HFFc6 (cell line): ENCODE measurements around the gene PRAMEF2. TPM values are rescaled to one million over a fixed set of nuclear protein-coding genes. Genes with fewer than 3 reads are reported as not detected.
"Not testable (repeated sequence)": the region's sequence is repeated elsewhere in the genome, so short reads cannot be mapped to it uniquely, and the experiment has no call there.

Experiments
- DNase-seq: peaks from one replicate; pipeline ENCODE4 v3.0.0-alpha.2; 2018
- H3K27ac Mint-ChIP-seq: 2 replicates; pipeline ENCODE4 v1.8.0; 2020; ENCODE audit warnings: mild to moderate bottlenecking, mixed read lengths
- H3K27me3 Mint-ChIP-seq: 2 replicates; pipeline ENCODE4 v1.8.0; 2021; ENCODE audit warnings: mild to moderate bottlenecking, moderate library complexity, mixed read lengths; ENCODE audit not compliant: insufficient read depth
- H3K36me3 Mint-ChIP-seq: 2 replicates; pipeline ENCODE4 v1.8.0; 2021; ENCODE audit warnings: low read depth, mixed read lengths
- H3K4me1 Mint-ChIP-seq: 2 replicates; pipeline ENCODE4 v1.8.0; 2020; ENCODE audit warnings: low read depth, mixed read lengths
- H3K4me3 Mint-ChIP-seq: 2 replicates; pipeline ENCODE4 v1.8.0; 2020; ENCODE audit warnings: mild to moderate bottlenecking, moderate library complexity, mixed read lengths
- H3K9me3 Mint-ChIP-seq: 2 replicates; pipeline ENCODE4 v1.8.0; 2020; ENCODE audit warnings: mild to moderate bottlenecking, mixed read lengths
- CTCF ChIP-seq: fragments of 200-600 bp; sonication (generic); IDR thresholded peaks from 2 replicates; pipeline ENCODE4 v1.5.0; 2021; ENCODE audit warnings: antibody characterized with exemption, mild to moderate bottlenecking
- long read RNA-seq: library from polyadenylated mRNA; unstranded; transcript quantifications from one replicate; pipeline ENCODE4 v2.0.0, GENCODE V29; 2019
- total RNA-seq, 6 experiments: library from RNA; stranded (reverse); fragmentation: NEBNext Ultra II Directional; extraction: Animal tissue kit (Norgen Biotek cat#: 25700); gene quantifications; 2 replicates in 1 of 6; 3 replicates in 5 of 6; pipeline ENCODE4 v1.2.3, GENCODE V29; 2021

PRAMEF2 gene, protein sequence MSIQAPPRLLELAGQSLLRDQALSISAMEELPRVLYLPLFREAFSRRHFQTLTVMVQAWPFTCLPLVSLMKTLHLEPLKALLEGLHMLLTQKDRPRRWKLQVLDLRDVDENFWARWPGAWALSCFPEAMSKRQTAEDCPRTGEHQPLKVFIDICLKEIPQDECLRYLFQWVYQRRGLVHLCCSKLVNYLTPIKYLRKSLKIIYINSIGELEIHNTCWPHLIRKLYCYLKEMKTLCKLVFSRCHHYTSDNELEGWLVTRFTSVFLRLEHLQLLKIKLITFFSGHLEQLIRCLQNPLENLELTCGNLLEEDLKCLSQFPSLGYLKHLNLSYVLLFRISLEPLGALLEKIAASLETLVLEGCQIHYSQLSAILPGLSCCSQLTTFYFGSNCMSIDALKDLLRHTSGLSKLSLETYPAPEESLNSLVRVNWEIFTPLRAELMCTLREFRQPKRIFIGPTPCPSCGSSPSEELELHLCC
- total RNA-seq: not detected
- long read RNA-seq: 0 reads

- H3K27ac Mint-ChIP-seq, DNase-seq, H3K27me3 Mint-ChIP-seq, H3K36me3 Mint-ChIP-seq, H3K4me3 Mint-ChIP-seq, H3K4me1 Mint-ChIP-seq: not testable (repeated sequence)
- H3K9me3 Mint-ChIP-seq: peaks cover 29% of the 10 kb centered on the region
These were observed at the start of gene PRAMEF2 for GRCh38 chr1:12856786-12857185. PRAMEF2 (plus strand) TSS chr1:12857086; CDS start chr1:12859010, 1,924 bp downstream.

DNA sequence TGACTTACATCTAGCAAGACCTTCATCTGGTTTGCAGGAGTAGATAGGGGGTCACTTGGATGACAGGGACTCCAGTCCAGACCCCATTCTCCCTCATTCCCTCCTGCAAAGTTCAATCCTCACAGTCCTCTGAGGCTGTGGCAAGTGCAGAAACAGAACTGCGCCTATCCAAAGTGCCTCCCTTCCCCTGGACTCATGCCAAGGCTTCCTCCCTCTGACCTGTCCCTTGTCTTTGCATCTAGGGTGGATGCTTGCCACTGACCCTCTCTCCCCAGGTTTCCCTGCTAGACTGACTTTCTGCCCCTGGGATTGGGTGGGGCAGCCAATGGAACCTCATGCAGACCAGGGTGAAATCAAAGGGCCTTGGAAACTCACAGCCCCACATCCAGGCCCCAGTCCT, 47.0 kb upstream of the PRAMEF2 start:
- H3K9me3 Mint-ChIP-seq: peaks cover 72% of the 10 kb centered on the region

GRCh38 chr1:12810691-12811408, 46.0 kb upstream of the PRAMEF2 start:
- peaks cover 2% of the 10 kb centered on the region; the same call in 1 of the 2 replicates for H3K27me3 Mint-ChIP-seq
- no peaks in the 10 kb centered on the region for H3K4me1 Mint-ChIP-seq
- H3K36me3 Mint-ChIP-seq: no peaks in the 10 kb centered on the region
- no peak for TF ChIP-seq CTCF
- no peak overlapping the region for H3K27ac Mint-ChIP-seq
- peaks cover 69% of the 10 kb centered on the region for H3K9me3 Mint-ChIP-seq
- no peak overlapping the region for H3K4me3 Mint-ChIP-seq
- DNase-seq: no peak

More for the DNA sequence above, 47.0 kb upstream of the PRAMEF2 start:
- Mint-ChIP-seq H3K4me1 (no peaks in the 10 kb centered on the region), H3K27ac (no peak overlapping the region), H3K36me3 (no peaks in the 10 kb centered on the region), H3K4me3 (no peak overlapping the region), H3K27me3 (peaks cover 2% of the 10 kb centered on the region; the same call in 1 of the 2 replicates)
- TF ChIP-seq CTCF: no peak
- no peak for DNase-seq

GRCh38 chr1:12811409-12811784, 45.5 kb upstream of the PRAMEF2 start:
- H3K27ac Mint-ChIP-seq: no peak overlapping the region
- no peaks in the 10 kb centered on the region for H3K4me1 Mint-ChIP-seq
- peaks cover 2% of the 10 kb centered on the region; the same call in 1 of the 2 replicates for H3K27me3 Mint-ChIP-seq
- DNase-seq: no peak
- no peaks in the 10 kb centered on the region for H3K36me3 Mint-ChIP-seq
- no peak for TF ChIP-seq CTCF
- H3K4me3 Mint-ChIP-seq: no peak overlapping the region
- H3K9me3 Mint-ChIP-seq: peaks cover 63% of the 10 kb centered on the region

DNA sequence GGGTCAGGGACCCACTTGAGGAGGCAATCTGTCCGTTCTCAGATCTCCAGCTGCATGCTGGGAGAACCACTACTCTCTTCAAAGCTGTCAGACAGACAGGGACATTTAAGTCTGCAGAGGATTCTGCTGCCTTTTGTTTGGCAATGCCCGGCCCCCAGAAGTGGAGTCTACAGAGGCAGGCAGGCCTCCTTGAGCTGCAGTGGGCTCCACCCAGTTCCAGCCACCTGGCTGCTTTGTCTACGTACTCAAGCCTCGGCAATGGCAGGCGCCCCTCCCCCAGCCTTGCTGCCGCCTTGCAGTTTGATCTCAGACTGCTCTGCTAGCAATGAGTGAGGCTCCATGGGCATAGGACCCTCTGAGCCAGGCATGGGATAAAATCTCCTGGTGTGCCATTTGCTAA, 37.8 kb upstream of the PRAMEF2 start:
- peaks cover 26% of the 10 kb centered on the region for H3K9me3 Mint-ChIP-seq

DNA sequence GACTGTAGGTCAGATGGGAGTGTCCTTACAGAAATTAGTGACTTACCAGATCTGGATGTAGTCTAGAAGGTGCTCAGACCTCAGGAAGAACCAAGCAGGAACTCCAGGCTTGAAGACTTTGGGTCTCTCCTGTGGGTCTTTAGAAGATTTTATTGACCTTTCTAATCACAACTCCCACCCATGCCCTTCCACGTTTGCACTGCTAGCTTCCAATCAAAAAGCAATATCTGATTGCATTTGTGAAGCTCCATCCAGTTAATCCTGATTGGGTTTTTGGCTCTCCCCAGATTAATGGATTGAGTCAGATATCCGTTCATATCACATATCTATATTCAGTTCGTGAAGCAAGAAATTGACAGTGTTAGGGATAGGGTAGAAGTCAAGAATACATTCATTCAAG, 25.6 kb upstream of the PRAMEF2 start, which contains the start of gene PRAMEF11:
PRAMEF11 (minus strand) TSS at position 101 of the 400 bp plus-strand sequence. CDS start 2,621 bp downstream, outside the sequence.
- H3K36me3 Mint-ChIP-seq, H3K4me3 Mint-ChIP-seq, DNase-seq, H3K27me3 Mint-ChIP-seq, H3K27ac Mint-ChIP-seq, H3K4me1 Mint-ChIP-seq: not testable (repeated sequence)
- H3K9me3 Mint-ChIP-seq: peaks cover 42% of the 10 kb centered on the region

More for the DNA sequence above, 37.8 kb upstream of the PRAMEF2 start:
- H3K4me1 Mint-ChIP-seq, H3K4me3 Mint-ChIP-seq, DNase-seq, H3K27me3 Mint-ChIP-seq, H3K27ac Mint-ChIP-seq, H3K36me3 Mint-ChIP-seq: not testable (repeated sequence)

DNA sequence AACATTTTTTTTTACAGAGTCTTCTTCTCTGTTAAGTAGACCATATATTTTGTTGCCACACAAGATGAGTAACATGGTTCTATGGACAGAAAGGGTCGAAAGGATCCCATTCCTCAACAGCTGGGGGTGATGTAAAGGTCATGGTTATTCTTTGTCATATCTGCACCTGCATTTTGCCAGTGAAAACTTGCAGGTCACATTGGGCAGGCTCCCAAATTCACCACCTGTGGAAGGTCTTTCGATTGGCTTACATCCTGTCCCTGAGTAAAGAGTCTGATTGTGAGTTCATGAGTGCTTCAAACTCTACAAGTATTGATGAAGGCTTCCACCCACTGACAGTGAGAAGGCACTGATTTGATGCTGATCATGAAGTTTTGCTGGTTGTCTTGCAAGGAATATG, 23.6 kb upstream of the PRAMEF2 start:
- not testable (repeated sequence) for H3K27me3 Mint-ChIP-seq, H3K27ac Mint-ChIP-seq, DNase-seq, H3K4me1 Mint-ChIP-seq, H3K36me3 Mint-ChIP-seq, H3K4me3 Mint-ChIP-seq
- H3K9me3 Mint-ChIP-seq: peaks cover 39% of the 10 kb centered on the region

GRCh38 chr1:12848620-12849019, 8.3 kb upstream of the PRAMEF2 start, which contains the start of gene HNRNPCL1:
HNRNPCL1 (minus strand) TSS chr1:12848720; CDS start chr1:12848289, 431 bp downstream.
- not testable (repeated sequence) for H3K36me3 Mint-ChIP-seq, H3K27me3 Mint-ChIP-seq, DNase-seq, H3K4me1 Mint-ChIP-seq, H3K27ac Mint-ChIP-seq, H3K4me3 Mint-ChIP-seq
- peaks cover 38% of the 10 kb centered on the region for H3K9me3 Mint-ChIP-seq
